HG02870 (cell line): ENCODE measurements around the gene TCTA.

Experiments used
- ATAC-seq: cut with Tn5 transposase; IDR thresholded peaks from one replicate; pipeline ENCODE4 v1.9.1; 2021; ENCODE audit warnings: mild to moderate bottlenecking, moderate library complexity; ENCODE audit not compliant: unreplicated experiment

Gene TCTA

GRCh38 chr3:49410066-49410845, 2.0 kb upstream of the TCTA start:
- ATAC-seq, result no peak

DNA sequence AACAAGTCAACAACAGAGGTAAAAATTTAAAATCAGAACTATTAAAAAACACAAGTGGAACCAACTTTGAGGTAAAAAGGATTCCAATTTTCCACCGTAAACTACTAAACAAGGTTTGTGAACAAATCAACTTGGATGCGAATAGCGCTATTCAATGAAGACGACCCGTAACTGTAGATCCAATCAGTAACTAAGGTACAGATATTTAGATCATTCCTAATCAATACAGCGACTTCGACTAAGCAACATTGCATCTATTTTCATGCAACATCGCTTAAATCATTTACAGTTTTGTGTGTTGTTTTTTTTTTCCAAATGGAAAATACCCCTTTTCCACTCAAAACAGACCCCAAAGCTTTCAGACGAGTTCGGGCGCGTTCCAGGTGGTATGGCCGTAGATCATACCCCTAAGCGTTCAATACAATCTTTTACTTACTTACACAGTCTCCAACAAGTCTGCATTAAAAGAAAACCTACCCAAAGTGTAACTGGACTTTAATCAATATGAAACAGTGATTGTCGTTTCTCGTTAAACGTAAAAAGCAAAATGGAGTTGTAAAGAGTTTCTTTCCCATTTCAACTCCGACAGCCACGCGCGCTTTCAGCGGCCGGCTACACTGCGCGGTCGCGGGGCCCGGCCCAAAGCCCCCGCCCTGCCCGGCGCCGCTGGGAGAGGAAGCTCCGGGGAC, 1.2 kb upstream of the TCTA start:
- ATAC-seq, result no peak

GRCh38 chr3:49411535-49411967, 672 bp upstream of the TCTA start:
- ATAC-seq, result peak; percentile 14

DNA sequence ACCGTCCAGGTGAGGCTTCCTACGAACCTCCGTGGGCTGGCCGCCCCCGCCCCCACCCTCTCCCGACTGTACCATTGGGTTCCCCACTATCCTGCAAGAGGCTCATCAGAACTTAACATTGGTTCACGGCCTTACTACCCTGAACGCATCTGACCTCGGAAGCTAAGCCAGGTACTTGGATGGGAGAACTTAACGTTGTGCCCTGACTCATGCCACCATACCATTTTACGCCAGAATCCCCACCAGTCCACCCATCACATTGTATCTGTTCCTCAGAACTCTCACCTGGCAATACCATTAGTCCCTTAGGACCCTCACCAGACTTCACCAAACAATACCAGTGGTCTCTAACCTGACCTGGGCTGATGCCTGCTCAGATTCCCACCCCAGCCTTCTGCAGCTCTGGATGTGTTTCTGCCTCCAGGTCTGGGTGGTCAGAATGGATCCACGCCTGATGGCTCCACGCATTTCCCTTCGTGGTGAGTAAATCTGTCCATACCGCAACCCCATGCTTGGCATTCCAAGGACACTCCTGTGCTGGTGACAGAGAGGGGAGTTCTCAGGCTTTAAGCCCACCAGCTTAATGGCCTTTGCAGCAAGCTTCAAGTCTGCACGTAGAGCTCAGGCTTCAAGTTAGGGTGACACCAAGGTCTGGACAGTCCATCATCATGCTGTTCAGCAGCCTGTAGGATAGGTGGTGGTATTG, 562 bp downstream of the TCTA start:
- no peak for ATAC-seq

DNA sequence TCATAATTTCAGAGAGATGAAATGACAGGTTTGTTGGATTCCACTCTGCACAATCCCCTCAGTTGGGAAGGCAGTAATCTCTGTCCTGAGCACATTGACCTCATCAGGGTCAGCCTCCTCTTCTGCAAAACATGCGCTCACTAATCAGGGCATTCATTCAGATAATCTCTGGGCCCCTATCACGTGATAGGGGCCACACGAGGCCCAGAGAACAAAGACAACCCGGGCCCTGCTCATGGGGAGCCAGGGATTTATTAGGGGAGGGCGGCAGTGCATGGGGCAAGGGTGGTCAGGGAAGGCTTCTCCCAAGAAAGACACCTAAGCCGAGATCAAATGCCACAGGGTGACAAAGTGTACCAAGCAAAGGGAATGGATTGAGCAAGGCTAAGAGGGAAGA, 1.1 kb downstream of the TCTA start:
- ATAC-seq, result no peak

DNA sequence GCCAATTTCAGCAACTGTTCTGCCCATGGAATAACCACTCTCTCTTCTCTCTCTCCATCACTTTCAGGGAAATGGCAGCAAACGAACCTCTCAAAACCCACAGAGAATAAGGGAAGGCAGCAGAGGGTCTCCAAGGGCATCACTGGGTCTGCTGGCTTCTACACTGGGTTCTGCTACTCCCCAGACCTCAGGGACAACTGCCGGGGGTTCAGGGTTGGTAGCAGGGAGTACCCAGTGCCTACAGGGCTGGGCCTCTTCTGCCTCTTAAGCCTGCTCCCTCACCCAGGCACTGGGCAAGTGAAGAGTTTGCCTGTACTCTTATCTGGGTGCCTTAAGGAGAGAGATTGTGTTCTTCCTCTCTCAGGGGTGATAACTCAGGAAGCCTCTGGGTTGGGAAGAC, 2.5 kb downstream of the TCTA start:
- no peak for ATAC-seq

DNA sequence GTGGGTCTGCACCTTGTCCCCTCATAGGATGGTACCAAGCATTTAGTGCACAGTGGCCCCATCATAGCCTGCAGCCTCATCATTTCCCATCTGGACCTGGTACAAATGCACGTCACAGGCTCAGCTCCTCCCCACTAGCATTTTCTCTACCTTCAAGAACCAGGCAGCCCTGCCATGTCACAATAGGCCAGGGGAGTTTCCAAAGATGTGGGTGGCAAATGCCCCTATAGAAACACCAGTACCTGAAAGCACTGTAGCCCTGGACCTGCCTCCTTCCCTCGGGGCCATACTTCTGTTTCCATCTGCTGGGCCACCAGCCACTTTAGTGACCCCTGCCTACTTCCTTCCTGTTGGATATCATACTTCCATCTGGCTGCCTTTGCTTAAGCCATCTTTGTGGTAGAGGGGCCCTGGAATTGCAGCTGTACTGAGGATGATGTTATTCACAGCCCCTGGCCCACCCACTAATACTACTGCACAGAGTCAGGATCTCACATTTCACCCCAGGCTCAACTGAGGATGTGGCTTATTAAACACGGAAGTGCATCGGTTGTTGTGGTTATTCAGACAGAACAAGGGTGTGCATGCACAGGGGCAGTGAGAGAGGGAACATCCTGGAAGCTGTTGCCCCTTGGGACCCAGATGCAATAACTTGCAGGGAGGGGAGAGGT, 3.8 kb downstream of the TCTA start:
- no peak for ATAC-seq

DNA sequence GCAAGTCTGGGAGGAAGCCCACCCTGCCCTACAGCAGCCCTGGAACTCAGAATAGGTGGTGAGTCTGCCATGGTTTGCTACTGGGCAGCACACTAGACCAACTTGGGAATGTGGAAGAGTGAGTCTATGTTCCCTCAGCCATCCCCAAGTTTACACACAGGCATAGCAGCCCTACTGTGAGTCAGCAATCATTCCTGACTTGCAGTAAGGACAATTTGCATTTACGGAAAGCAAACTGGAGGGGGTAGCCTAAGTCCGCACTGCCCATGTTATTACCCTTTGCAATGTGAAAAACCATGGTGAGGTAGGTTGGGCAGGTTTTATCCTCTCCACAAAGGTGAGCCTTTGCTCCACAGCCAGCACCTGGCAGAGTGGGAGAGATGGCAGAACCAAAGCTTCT, 4.6 kb downstream of the TCTA start:
- ATAC-seq, result no peak

DNA sequence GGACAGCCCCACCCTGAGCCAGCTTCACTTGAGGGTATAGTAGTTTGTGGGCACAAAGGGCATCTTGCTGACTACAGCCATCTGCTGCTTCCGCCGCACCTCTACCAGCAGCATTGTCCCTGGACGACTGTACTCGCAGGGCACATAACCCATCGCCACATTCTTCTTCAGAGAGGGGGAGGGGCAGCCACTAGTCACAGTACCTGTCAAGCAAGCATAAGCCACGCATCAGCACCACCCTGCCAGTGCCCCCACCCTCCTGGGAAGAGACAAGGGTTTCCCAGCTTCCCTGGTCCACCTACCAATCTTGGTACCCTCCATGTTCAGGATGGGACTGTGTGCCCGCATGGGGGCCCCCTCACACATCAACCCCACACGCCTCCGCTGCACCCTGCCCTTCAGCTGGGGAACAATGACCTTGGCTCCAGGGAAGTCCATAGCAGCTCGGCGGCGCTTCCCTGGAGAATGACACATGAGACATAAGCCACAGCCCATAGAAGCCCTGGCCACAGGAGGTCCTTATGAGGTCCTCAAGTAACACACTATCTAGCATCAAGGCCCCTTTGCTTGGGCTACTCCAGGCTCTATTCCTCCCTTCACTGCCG, 5.4 kb downstream of the TCTA start:
- ATAC-seq, result no peak

- ATAC-seq, result no peak
Observed at GRCh38 chr3:49421890-49422378, 9.7 kb downstream of the TCTA start.

GRCh38 chr3:49422379-49423248, 10.4 kb downstream of the TCTA start, which contains the start of gene AMT:
Gene AMT (minus strand): TSS chr3:49422473. CDS start chr3:49422450, 23 bp downstream.
- no peak for ATAC-seq

DNA sequence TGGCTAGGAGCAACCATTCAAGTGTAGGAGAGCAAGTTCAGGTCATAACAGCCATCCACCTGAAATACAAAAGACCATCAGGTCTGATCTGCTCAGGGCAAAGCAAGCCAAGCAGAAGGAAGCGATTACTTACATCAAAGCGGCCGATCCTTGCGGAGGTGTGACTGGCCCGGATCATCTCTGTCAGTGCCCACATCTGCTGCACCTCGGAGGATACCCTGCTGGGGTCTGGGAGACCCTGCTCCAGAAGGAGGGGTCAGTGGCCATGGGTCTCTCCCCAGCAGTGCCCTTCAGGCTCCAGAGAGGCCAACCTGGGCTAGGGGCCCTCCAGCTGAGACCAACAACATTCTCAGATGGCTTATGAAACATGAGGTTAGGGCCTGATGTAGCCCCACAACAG, 12.6 kb downstream of the TCTA start:
- no peak for ATAC-seq

DNA sequence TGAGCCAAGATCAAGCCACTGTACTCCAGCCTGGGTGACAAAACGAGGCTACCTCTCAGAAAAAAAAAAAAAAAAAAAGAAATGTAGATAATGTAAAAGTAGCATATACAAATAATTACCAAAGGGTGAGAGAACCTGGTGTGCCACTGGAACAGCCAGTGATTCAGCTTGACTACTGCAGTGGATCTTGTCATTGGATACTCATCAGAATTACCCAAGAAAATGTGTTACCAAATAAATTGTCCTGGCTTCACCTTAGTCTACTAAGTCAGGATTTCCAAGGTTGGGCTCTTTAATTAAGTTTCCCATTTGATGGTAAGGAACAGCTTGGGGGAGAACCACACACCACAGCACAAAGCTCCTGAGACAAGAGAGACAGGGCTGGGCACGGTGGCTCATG, 15.4 kb downstream of the TCTA start:
- ATAC-seq, result no peak

DNA sequence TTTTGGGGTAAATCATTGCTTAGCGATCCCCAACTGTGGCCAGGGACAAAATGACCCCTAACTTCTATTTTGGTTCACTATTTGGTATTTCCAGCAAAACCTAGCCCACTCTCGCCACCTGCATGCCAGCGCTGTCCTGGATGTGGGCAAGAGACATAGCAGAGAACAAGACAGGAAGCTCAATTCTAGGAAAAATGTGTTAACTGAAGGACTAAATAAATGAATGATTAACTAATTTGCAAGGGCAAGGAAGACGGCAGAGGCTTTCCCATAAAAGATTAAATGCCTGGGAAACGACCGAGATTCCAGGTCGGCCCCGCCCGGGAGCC, 16.5 kb downstream of the TCTA start:
- no peak for ATAC-seq

- ATAC-seq, result no peak
Observed at GRCh38 chr3:49434731-49435130, 22.5 kb downstream of the TCTA start.

GRCh38 chr3:49445391-49445790, 33.2 kb downstream of the TCTA start:
- no peak for ATAC-seq

DNA sequence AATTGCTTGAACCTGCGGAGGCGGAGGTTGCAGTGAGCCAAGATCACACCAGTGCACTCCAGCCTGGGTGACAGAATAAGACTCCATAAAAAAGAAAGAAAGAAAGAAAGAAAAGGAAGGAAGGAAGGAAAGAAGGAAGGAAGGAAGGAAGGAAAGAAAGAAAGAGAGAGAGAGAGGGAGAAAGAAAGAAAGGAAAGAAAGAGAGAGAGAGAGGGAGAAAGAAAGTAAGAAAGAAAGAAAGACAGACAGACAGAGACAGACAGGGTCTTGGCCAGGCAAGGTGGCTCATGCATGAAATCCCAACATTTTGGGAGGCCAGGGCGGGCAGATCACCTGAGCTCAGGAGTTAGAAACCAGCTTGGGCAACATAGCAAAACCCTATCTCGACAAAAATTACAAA, 41.4 kb downstream of the TCTA start:
- no peak for ATAC-seq

DNA sequence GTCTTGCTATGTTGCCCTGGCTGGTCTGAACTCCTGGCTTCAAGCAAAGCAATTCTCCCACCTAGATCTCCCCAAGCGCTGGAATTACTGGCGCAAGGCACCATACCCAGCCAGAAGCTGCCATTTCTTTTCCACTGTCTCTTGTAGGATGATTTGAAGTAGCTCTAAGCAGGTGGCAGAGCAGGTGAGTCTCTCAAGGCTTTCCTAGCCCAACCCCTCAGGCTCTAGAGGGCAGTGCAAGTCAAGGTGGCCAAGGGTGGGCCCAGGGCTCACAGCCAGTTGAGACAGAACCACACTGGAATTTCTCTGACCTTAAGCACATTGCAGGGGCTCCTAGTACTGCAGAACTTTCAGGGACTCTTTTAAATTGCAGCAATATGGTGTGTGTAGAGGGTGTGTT, 42.2 kb downstream of the TCTA start:
- no peak for ATAC-seq

DNA sequence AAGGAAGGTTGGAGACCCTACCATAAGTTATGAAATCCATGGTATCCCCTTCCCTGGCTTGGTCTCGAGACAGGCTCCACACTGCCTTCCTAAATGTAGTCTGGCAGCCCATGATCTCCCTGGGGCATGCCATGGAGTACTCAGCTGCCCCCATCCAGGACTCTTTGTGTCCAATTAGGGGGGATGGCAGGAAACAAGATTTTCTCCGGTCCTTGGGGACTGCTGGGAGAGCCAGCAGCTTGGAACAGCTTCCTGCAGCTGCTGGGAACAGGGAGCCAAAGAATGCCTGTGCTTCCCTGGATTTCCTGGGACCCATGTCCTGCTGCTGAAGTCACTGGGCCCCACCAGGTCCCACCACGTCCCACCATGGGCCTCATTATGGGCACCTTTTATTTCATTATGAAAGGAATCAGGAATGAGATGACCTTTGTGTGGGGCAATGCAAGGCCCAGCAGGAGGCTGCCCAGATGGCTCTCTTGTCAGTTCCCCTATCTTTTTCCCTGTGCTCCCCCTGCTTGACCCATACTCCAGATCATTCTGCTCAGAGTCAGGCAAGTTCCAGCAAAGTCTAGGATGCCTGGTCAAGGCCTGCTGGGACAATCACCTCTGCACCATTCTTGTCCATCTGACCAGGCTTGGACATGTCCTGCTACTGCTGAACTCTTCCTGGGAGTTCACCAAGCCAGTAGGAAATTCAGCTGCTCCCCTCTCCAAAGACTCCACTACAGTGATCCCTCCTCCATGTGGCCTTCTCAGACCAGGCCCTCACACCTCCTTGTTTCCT, 42.9 kb downstream of the TCTA start:
- ATAC-seq, result no peak
